GM12874 (cell line): ENCODE measurements around the gene HM13.
A peak's percentile ranks its signal among the peaks of the same experiment; 100 is the strongest.

Experiments
- TF ChIP-seq, protein P1 (sequence below): IDR thresholded peaks from 2 replicates; pipeline ENCODE4 v1.5.1; 2011; ENCODE audit warnings: low read depth, mild to moderate bottlenecking, control low read depth, low read length, moderate library complexity; ENCODE audit not compliant: insufficient read depth

HM13 gene, protein sequence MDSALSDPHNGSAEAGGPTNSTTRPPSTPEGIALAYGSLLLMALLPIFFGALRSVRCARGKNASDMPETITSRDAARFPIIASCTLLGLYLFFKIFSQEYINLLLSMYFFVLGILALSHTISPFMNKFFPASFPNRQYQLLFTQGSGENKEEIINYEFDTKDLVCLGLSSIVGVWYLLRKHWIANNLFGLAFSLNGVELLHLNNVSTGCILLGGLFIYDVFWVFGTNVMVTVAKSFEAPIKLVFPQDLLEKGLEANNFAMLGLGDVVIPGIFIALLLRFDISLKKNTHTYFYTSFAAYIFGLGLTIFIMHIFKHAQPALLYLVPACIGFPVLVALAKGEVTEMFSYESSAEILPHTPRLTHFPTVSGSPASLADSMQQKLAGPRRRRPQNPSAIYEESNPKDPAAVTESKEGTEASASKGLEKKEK

DNA sequence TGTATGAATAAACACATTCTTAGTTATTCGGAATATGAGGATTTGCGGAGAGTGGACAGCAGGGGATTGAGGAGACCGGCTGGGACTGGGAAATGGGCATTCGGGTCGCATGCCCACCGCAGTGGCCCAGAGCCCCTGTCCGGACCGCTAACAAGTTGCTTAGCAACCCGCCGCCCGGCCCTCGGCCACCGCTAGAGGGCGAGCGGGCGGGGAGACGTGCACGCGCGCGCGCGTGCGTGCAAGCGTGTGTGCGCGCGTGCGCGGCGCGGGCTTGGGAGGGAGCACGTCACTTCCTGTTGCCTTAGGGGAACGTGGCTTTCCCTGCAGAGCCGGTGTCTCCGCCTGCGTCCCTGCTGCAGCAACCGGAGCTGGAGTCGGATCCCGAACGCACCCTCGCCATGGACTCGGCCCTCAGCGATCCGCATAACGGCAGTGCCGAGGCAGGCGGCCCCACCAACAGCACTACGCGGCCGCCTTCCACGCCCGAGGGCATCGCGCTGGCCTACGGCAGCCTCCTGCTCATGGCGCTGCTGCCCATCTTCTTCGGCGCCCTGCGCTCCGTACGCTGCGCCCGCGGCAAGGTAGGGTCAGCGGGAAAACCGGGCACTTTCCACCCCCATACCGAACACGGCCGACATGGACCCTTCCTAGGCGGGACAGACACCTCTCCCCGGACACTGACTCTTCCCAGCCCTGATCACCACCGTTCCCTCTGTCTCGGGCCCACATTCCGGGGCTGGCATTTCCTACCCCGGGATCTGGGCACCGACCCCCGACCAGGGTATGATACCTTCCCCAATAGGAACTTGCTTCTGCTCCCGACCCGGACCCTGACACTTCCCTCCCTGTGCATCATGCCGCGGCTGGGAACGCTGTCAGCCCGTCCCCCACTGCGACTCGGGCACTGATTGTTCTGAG is at the start of gene HM13:
HM13 (plus strand) TSS at position 289 of the 918 bp plus-strand sequence; CDS start at position 399, 110 bp downstream.
- TF ChIP-seq, protein P1, sequence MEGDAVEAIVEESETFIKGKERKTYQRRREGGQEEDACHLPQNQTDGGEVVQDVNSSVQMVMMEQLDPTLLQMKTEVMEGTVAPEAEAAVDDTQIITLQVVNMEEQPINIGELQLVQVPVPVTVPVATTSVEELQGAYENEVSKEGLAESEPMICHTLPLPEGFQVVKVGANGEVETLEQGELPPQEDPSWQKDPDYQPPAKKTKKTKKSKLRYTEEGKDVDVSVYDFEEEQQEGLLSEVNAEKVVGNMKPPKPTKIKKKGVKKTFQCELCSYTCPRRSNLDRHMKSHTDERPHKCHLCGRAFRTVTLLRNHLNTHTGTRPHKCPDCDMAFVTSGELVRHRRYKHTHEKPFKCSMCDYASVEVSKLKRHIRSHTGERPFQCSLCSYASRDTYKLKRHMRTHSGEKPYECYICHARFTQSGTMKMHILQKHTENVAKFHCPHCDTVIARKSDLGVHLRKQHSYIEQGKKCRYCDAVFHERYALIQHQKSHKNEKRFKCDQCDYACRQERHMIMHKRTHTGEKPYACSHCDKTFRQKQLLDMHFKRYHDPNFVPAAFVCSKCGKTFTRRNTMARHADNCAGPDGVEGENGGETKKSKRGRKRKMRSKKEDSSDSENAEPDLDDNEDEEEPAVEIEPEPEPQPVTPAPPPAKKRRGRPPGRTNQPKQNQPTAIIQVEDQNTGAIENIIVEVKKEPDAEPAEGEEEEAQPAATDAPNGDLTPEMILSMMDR, result peak; percentile 98

DNA sequence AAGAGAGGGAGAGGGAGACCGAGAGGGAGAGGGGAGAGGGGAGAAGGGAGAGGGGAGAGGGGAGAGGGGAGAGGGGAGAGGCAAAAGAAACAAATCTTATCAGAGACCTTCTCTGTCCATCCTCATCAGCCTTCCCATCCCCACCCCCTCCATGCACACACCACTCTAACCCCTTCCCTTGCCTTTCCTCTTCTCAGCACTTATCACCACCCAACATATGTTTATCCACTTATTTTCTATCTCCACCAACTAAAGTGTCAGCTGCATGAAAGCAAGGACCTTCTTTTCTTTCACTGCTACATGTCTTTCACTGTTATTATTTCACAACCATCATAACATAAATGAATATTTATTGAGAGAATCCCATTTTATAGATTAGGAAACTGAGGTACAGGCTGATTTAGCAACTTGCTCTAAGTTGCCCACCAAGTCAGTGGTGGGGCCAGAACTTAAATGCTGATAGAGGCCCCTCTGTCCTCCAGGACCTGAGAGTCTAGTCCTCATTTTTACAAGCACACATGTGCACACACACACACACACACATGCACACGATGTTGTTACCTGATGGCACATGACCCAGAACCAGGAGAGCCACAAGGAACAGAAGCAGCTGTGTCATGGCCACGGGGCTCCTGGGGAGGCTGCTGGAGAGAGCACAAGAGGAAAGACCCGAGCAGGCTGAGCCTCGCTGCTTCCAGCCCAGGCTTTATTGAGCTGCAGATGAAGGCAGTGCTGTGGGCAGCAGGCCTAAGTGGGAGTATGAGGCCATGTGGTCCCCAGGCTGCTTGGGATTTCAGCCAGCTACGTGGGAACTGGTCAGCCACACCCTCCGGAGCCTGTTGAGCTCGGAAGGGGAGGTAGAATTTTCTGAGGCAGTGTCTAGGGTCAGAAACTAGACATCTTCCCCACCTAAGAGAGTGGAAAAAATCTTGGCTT is 41.6 kb upstream of the HM13 start:
- TF ChIP-seq, protein P1, result no peak

DNA sequence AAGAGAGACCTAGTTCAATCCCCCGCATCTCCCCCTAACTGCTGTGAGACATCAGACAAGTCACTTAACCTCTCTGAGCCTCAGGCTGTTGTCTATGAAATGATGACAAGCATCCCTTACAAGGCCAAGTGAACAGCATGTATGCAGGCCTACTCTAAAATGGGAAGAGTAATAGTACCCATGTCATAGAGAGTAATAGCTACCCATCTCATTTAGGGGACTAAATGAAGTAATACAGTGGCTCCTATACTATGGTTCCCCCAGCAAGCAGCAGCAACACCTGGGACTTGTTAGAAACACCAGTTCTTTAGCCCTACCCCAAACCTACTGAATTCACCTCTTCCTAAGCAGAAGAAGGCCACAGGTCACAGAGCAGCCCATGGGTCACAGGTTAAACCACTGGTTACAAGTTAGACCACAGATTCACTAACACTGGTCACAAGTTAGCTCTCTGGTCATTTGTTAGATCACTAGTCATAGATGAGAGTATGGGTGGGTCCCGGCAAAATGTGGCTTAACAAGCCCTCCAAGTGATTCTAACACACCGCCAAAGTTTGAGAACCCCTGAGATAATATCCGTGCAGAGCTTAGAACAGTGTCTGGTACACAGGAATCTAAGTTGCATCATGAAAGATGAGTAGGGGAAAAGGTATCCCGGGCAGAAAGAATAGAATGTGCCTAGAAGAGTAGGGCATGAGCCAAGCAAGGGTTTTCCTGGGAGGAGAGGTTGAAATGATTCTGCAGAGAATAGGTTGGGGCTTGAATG is 40.7 kb upstream of the HM13 start:
- TF ChIP-seq, protein P1, result no peak

DNA sequence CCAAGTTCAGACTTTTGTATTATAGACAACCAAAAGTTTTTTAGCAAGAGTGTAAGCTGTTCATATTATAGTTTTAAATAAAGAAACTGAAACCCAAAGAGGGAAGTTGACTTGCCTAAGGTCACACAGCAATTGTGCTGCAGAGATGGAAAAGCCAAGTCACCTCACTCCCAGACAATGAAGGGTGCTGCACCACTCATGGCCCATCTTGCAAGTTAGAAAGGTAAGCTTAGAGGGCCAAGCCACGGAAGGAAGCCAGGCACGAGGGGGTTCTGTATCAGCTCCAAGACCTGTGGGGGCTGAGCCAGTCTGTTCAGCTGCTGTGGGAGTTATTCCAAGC is 40.2 kb upstream of the HM13 start:
- TF ChIP-seq, protein P1, result no peak

DNA sequence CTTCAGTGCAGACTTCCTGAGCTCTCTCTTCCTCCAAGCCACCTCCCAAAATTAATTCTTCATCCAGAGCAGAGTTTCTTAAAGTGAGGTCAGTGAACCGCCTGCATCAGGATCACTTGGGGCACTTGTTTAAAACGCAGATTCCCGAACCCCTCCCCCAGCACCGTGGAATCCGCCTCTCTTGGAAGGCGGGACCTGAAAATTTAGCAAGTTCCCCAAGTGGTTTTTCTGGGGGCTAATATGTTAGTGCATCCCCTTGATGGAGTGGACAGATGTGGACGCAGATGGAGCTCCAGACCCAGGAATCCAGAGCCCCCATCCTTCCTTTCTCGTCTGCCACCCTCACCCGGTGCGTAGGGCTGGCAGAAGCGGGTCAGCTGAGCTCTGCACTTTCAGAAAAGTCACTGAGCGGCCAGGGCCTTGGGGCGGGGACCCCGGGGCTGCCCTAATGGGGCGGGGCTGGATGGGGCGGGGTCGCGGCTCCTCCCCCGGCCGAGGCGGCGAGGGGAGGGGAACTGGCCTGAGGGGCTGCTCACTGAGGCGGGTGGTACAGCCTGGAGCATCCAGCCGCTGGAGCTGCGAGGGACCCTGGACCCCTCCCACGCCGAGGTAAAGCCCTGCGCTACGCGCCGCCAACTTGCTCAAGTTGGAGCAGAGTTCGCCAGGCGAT is 39.3 kb upstream of the HM13 start, which contains the start of the genes DEFB124 and REM1:
DEFB124 (minus strand) TSS at position 370 of the 670 bp plus-strand sequence. CDS start 2,114 bp downstream, outside the sequence.
REM1 (plus strand) TSS at position 531 of the 670 bp plus-strand sequence. CDS start 1,158 bp downstream, outside the sequence.
- TF ChIP-seq, protein P1, result no peak
